ENCODE data around the gene ACTN1.

Gene ACTN1

DNA sequence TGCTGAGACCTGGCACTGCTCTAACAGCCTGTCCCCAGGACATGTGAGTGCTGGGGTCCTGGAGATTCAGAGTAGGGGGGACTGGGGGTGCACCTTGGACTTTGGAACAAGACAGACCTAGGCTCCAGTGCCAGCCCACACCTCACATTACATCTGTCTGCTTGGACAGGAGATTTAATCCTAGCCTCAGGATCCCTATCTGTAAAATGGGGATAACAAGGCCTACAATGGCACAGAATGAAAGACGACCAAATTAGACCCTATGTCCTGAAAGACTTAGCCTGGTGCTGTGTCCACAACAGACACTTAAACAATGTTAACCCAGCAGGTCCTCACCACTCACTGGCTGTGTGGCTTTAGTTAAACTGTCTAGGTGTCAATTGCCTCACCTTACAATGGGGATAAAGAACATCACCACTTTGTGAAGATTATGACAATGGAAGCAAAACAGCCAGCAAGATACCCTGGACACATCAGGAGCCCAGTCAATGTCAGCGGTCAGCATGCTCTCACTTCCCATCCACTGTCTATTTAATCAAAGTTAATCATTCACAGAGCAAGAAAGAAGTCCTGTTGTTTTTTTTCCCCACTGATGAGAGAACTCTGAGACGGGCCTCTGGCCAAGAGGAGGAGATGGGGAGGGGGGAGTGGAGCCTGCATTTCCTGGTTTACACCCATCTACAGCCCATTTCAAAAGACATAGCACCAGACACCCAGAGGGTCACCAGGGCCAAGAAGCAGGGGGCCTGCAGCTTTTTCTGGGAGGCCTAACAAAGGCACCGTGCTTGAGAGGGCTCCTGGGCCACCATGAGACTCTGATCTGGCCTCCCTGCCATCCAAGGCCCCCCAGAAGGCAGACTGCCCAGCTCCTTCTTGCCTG, 40.6 kb downstream of the ACTN1 start:
- peak overlapping the region in 1 of 2 donors; percentile 22 for H3K27ac Mint-ChIP-seq

DNA sequence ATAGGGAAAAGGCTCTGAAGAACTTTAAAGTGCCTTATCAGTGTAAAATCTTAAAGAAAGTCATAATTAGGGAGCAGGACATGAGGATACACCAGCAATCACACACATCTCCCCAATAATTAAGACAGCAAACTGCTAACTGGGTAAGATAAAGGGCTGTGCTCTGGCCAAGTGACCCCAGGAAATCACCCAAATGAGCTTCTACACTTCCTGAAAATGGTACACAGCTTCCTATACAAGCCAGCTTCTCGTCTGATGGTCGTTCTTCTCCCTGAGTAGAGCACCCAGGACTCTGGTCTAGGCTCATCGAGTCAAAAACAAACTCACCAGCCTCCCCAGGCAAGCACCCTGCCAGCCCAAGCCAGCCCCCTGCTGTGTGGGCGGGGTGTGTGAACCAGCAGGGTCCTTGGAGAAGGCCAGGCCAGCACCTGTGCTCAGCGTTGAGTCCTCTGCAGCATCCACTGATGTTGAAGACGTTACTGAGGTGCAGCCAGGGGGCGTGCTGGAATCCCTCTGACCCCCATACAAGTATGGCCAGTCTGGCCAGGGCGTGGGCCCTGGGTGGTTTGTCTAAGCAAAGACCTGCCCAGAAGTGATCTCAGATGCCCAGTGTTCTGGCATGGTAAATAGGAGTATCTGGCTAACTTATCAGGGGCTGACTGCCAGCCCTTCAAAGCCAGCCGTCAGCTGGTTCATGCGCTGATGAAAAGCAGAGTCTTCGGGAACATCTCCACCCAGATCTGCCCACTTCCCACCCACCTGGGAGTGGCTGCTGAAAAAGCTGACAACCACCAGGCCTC, 41.4 kb downstream of the ACTN1 start:
- Mint-ChIP-seq H3K27me3 (peaks cover 0 to 3% of the 10 kb centered on the region in 2 donors), H3K9me3 (no peaks in the 10 kb centered on the region), H3K4me1 (ENCODE audit: low read depth in 2 of 2) (no peaks in the 10 kb centered on the region), H3K4me3 (no peak overlapping the region), H3K36me3 (ENCODE audit: insufficient read depth) (no peaks in the 10 kb centered on the region), H3K27ac (peak overlapping the region in 1 of 2 donors; percentile 41)
- DNase-seq = no peak
- ATAC-seq (replicated peaks) = no peak

More for the DNA sequence above, 40.6 kb downstream of the ACTN1 start:
- ATAC-seq (replicated peaks) (no peak), DNase-seq (no peak)
- no peaks in the 10 kb centered on the region for H3K36me3 Mint-ChIP-seq (ENCODE audit: insufficient read depth)
- H3K9me3 Mint-ChIP-seq = no peaks in the 10 kb centered on the region
- H3K27me3 Mint-ChIP-seq = peaks cover 0 to 10% of the 10 kb centered on the region in 2 donors
- H3K4me3 Mint-ChIP-seq = no peak overlapping the region
- no peaks in the 10 kb centered on the region for H3K4me1 Mint-ChIP-seq (ENCODE audit: low read depth in 2 of 2)

DNA sequence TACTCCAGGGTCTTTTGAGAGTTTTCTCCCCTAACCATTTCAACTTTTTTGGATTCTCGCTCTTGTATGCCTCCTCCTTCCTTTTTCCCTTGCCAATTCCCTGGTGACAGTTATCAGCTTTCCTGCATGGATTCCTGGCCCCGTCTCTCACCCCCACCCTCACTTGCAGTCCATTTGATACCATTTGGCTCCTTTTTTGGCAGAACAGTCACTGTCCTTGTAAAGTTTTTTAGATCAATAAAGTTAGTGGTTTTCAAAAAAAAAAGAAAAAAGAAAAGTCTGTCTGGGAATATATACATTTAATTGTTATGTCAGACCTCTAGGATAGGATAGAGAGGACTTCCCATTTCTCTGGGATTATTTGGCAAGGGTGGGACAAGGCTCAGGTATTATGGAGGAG, 42.1 kb downstream of the ACTN1 start:
- Mint-ChIP-seq H3K27ac (peak overlapping the region in 1 of 2 donors; percentile 41), H3K9me3 (no peaks in the 10 kb centered on the region), H3K36me3 (ENCODE audit: insufficient read depth) (no peaks in the 10 kb centered on the region), H3K4me3 (no peak overlapping the region), H3K4me1 (ENCODE audit: low read depth in 2 of 2) (no peaks in the 10 kb centered on the region), H3K27me3 (no peaks in the 10 kb centered on the region)
- ATAC-seq (replicated peaks) (no peak), DNase-seq (no peak)

DNA sequence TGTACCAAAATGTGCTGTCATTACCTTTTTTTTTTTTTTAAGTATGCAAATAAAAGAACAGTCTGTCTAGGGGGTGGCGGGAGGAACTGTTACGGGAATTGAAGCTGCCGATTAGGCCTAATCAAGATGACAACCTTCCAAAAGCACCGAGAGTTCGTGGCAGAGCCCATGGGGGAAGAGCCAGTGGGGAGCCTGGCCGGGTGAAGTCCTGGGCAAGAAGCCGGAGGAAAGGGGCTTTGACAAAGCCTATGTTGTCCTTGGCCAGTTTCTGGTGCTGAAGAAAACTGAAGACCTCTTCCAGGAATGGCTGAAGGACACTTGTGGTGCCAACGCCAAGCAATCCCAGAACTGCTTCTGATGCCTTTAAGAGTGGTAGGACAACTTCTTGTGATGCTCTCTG, 42.6 kb downstream of the ACTN1 start:
- ATAC-seq (replicated peaks) = no peak
- no peak overlapping the region for H3K27ac Mint-ChIP-seq
- no peak for DNase-seq
- H3K4me1 Mint-ChIP-seq (ENCODE audit: low read depth in 2 of 2) = no peaks in the 10 kb centered on the region
- no peaks in the 10 kb centered on the region for H3K9me3 Mint-ChIP-seq
- no peak overlapping the region for H3K4me3 Mint-ChIP-seq
- H3K27me3 Mint-ChIP-seq = no peaks in the 10 kb centered on the region
- H3K36me3 Mint-ChIP-seq (ENCODE audit: insufficient read depth) = no peaks in the 10 kb centered on the region

DNA sequence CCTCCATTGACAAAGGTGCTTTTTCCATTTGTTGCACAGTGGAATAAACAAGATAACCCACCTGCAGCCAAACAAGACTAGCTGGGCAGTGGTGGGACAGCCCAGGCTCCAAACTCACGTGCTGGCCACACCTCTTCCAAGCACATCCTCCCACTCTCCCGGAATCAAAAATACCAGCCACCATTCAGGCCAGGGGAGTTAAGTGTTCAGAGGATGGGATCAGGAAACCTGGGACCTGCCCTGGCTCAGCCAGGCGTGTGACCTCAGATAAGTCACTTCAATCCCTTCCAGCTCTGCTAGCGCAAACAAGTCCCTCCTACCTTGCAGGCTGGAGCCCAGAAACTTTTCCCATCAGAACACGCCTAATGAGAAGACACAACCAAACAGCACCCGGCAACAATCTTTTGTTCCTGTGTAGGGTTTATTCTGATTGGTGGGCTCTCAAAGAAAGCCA, 43.3 kb downstream of the ACTN1 start:
- no peak for ATAC-seq (replicated peaks)
- DNase-seq = no peak
- no peaks in the 10 kb centered on the region for H3K4me1 Mint-ChIP-seq (ENCODE audit: low read depth in 2 of 2)
- H3K9me3 Mint-ChIP-seq = no peaks in the 10 kb centered on the region
- H3K27me3 Mint-ChIP-seq = no peaks in the 10 kb centered on the region
- H3K4me3 Mint-ChIP-seq = no peak overlapping the region
- H3K27ac Mint-ChIP-seq = no peak overlapping the region
- H3K36me3 Mint-ChIP-seq (ENCODE audit: insufficient read depth) = no peaks in the 10 kb centered on the region

DNA sequence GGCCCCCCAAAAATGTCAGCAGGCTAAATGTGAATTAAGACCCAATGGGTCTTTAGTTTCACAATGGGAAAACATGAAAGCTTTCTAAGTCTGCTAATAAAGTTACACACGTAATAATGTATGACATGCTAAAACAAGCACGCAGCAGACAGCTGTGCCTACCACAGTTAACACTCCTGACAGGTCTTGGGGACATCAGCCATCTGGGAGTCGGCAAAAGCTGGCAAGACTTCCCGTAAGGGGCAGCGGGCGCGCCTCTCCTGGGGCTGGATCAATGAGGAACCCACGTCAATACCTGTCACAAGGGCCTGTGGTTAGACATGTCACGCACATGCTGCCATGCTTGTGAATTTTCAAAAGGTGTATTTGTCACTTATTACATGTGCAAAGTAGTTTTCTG, 45.0 kb downstream of the ACTN1 start:
- no peaks in the 10 kb centered on the region for H3K36me3 Mint-ChIP-seq (ENCODE audit: insufficient read depth)
- H3K4me3 Mint-ChIP-seq = no peak overlapping the region
- peaks cover 0 to 10% of the 10 kb centered on the region in 2 donors for H3K27me3 Mint-ChIP-seq
- H3K27ac Mint-ChIP-seq = no peak overlapping the region
- DNase-seq (no peak), ATAC-seq (replicated peaks) (no peak)
- H3K9me3 Mint-ChIP-seq = no peaks in the 10 kb centered on the region
- no peaks in the 10 kb centered on the region for H3K4me1 Mint-ChIP-seq (ENCODE audit: low read depth in 2 of 2)

DNA sequence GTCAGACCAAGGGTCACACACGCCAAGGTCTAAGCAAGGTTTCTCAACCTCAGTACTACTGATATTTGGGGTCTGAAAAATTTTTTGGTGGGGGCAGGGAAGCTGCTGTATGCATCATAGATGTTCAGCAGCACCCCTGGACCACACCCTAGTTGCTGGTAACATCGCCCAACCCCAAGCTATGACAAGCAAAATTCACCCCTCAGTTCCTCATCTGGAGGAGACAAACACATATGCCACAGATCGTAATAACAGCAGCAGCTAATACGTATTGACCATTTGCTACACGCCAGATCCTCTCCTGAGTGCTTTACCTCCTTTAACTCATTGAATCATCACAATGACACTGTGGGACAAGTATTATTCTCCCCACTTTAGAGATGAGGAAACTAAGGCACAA, 46.4 kb downstream of the ACTN1 start:
- H3K27me3 Mint-ChIP-seq = peaks cover 0 to 24% of the 10 kb centered on the region in 2 donors
- ATAC-seq (replicated peaks) = no peak
- H3K4me1 Mint-ChIP-seq (ENCODE audit: low read depth in 2 of 2) = no peaks in the 10 kb centered on the region
- no peaks in the 10 kb centered on the region for H3K9me3 Mint-ChIP-seq
- no peaks in the 10 kb centered on the region for H3K36me3 Mint-ChIP-seq (ENCODE audit: insufficient read depth)
- no peak overlapping the region for H3K4me3 Mint-ChIP-seq
- H3K27ac Mint-ChIP-seq = no peak overlapping the region
- DNase-seq = no peak

DNA sequence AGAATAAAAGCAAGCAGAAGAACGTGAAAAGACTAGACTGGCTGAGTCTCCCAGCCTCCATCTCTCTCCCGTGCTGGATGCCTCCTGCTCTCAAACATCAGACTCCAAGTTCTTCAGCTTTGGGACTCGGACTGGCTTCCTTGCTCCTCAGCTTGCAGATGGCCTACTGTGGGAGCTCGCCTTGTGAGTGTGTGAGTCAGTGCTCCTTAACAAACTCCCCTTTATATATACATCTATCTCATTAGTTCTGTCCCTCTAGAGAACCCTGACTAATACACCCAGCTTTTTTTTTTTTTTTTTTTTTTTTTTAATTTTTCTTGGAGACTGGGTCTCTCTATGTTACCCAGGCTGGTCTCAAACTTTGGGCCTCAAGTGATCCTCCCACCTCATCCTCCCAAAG, 46.9 kb downstream of the ACTN1 start:
- no peaks in the 10 kb centered on the region for H3K4me1 Mint-ChIP-seq (ENCODE audit: low read depth in 2 of 2)
- H3K4me3 Mint-ChIP-seq = no peak overlapping the region
- no peak for DNase-seq
- H3K27me3 Mint-ChIP-seq = peaks cover 0 to 28% of the 10 kb centered on the region in 2 donors
- H3K36me3 Mint-ChIP-seq (ENCODE audit: insufficient read depth) = peaks cover 2% of the 10 kb centered on the region
- no peak for ATAC-seq (replicated peaks)
- no peaks in the 10 kb centered on the region for H3K9me3 Mint-ChIP-seq
- no peak overlapping the region for H3K27ac Mint-ChIP-seq

DNA sequence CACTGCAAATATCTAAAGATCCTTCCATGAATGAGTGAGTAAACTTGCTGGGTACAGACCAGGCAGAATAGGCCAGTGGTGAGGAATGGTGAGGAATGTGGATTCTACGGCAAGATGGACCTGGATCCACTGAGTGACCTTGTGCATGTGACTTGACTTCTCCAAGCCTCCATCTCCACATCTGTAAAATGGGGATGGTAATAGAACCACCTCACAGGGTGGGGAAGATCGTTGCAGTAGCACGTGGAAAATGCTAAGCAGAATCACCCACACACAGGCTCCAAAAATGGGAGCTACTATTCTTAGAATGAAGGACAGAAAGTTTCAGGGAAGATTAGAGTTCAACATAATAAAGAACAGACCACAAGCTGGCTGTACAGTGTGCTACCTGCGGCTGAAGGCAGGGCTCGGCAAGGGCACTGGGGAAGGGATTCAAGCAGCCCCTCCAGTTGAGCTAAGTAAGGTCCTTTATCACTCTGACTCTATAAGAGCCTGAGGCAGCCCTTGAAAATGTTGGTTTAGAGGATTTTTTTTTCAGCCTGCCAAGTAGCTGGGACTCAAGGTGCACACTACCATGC, 47.5 kb downstream of the ACTN1 start:
- Mint-ChIP-seq H3K4me1 (ENCODE audit: low read depth in 2 of 2) (no peaks in the 10 kb centered on the region), H3K36me3 (ENCODE audit: insufficient read depth) (peaks cover 4% of the 10 kb centered on the region), H3K27me3 (peaks cover 0 to 35% of the 10 kb centered on the region in 2 donors), H3K4me3 (no peak overlapping the region), H3K9me3 (no peaks in the 10 kb centered on the region), H3K27ac (no peak overlapping the region)
- no peak for ATAC-seq (replicated peaks)
- DNase-seq = no peak

DNA sequence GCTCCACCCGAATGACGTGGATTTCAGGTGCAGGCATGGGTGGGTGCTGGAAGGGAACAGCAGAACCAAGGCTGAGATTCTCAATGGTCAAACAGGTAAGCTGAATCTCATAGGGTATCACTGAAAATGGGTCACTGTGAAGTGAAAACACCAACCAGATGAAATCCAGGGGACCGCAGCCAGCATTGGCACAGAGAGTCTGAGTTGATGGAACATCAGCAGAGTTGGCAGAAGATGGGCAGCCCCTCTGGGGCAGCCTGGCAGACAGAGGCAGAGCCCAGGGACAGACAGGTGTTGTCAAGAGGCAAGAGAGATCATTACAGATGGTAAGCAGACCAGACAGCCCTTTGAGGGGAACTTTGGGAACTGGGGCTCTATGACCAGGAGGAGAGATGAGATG, 48.0 kb downstream of the ACTN1 start:
- no peak overlapping the region for H3K27ac Mint-ChIP-seq
- H3K9me3 Mint-ChIP-seq = peaks cover 0 to under 1% of the 10 kb centered on the region in 2 donors
- peaks cover 0 to 35% of the 10 kb centered on the region in 2 donors for H3K27me3 Mint-ChIP-seq
- DNase-seq (no peak), ATAC-seq (replicated peaks) (no peak)
- no peak overlapping the region for H3K4me3 Mint-ChIP-seq
- H3K4me1 Mint-ChIP-seq (ENCODE audit: low read depth in 2 of 2) = no peaks in the 10 kb centered on the region
- peaks cover 4% of the 10 kb centered on the region for H3K36me3 Mint-ChIP-seq (ENCODE audit: insufficient read depth)

DNA sequence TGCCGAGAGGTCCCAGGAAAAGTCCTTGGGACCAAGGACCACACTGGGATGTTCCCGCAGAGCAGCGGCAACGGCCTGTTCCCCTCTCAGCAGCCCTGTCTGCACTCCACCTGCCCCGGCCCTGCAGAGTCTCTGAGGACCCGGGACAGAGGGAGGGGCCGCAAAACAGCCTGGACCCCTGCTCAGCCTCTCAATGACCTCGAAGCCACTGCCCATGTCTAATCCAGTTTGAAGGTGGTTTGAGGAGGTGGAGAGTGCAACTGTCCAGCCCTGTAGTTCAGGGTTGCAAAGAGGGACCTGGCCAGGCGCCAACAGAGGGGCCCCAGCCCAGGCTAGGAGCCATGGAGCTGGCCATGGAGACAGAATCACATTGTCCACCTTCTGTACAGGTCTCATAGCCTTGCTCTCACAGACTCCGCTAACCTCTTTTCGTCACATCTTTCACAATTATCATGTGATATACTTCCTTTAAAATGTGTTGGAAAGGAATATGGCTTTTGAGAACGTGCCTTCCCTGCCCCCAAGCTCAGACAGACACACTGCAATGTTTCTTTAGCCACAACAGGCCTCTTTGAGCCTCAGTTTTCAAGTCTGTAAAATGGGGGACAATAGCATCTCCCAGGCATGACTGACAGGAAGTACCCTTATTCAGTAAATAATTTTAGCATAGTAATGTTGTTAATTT, 49.3 kb downstream of the ACTN1 start:
- H3K27ac Mint-ChIP-seq = peak overlapping the region in 1 of 2 donors; percentile 68
- ATAC-seq (replicated peaks) (peak; percentile 12), DNase-seq (no peak)
- no peaks in the 10 kb centered on the region for H3K4me1 Mint-ChIP-seq (ENCODE audit: low read depth in 2 of 2)
- no peak overlapping the region for H3K4me3 Mint-ChIP-seq
- peaks cover 0 to 4% of the 10 kb centered on the region in 2 donors for H3K9me3 Mint-ChIP-seq
- peaks cover 0 to 35% of the 10 kb centered on the region in 2 donors for H3K27me3 Mint-ChIP-seq
- peaks cover 4% of the 10 kb centered on the region for H3K36me3 Mint-ChIP-seq (ENCODE audit: insufficient read depth)

DNA sequence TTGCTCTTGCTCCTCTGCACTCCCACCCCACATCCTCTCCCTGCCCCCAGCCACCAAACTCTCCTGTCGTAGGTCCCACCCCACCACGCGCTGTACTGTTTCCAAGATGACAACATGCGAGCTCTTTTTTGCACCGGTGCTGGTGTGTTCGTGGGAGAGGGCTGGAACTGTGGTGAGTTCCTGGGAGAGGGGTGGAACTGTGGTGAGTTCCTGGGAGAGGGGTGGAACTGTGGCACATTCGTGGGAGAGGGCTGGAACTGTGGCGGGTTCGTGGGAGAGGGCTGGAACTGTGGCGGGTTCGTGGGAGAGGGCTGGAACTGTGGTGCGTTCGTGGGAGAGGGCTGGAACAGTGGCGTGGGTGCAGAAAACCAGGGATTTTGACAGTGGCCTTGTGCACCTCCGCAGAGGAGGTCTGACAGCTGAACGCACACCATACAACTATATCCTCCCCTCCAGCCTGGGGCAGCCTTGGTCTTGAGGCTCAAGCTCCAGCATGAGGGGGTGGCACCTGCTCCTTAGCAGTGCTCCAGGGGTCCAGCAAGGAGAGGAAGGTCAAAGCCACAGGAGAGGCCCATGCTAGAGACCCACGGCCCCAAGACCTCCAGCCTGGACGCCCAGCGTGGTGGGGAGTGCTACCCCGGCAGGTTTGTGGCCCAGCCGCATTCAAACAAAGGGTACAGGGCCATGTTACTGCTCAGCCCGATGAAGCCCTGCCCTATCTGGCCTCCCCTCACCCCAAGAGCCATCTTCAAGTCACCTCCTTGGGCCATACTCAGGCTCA, 50.1 kb downstream of the ACTN1 start:
- H3K27ac Mint-ChIP-seq = no peak overlapping the region
- ATAC-seq (replicated peaks) (no peak), DNase-seq (no peak)
- H3K9me3 Mint-ChIP-seq = peaks cover 0 to 4% of the 10 kb centered on the region in 2 donors
- no peak overlapping the region for H3K4me3 Mint-ChIP-seq
- H3K27me3 Mint-ChIP-seq = peaks cover 0 to 35% of the 10 kb centered on the region in 2 donors
- H3K36me3 Mint-ChIP-seq (ENCODE audit: insufficient read depth) = peaks cover 4% of the 10 kb centered on the region
- H3K4me1 Mint-ChIP-seq (ENCODE audit: low read depth in 2 of 2) = no peaks in the 10 kb centered on the region
